Left ventricle myocardium inferior (tissue), 1 donor: Measurements from ENCODE around the gene SLC25A18. TPM values are rescaled to one million over a fixed set of nuclear protein-coding genes. Genes with fewer than 3 reads are reported as not detected.

ENCODE experiments used
- DNase-seq: peaks from one replicate; pipeline ENCODE4 v3.0.0-alpha.2; 2020
- H3K27ac ChIP-seq: fragments of 200-600 bp; replicated peaks from 2 replicates; pipeline ENCODE4 v1.8.0; 2021
- H3K27me3 ChIP-seq: fragments of 200-600 bp; 2 replicates; pipeline ENCODE4 v1.8.0; 2021; ENCODE audit warnings: low read depth
- H3K36me3 ChIP-seq: fragments of 200-600 bp; 2 replicates; pipeline ENCODE4 v1.8.0; 2021
- H3K4me1 ChIP-seq: fragments of 200-600 bp; 2 replicates; pipeline ENCODE4 v1.8.0; 2021
- H3K4me3 ChIP-seq: fragments of 200-600 bp; 2 replicates; pipeline ENCODE4 v1.8.0; 2021; ENCODE audit warnings: mild to moderate bottlenecking, moderate library complexity
- H3K9me3 ChIP-seq: fragments of 200-600 bp; replicated peaks from 2 replicates; pipeline ENCODE4 v1.8.0; 2021
- intact Hi-C: fragments of 100-400 bp; cut with micrococcal nuclease; formaldehyde crosslinking; loops from one replicate; pipeline ENCODE4 v1.11.0; 2022
- total RNA-seq: library from RNA; stranded (reverse); fragmentation: NEBNext Ultra II Directional; extraction: Animal tissue kit (Norgen Biotek cat#: 25700); gene quantifications from one replicate; pipeline ENCODE4 v1.2.1, GENCODE V29; 2021
- TF ChIP-seq, protein P1 (sequence below): fragments of 200-600 bp; IDR thresholded peaks from 2 replicates; pipeline ENCODE4 v1.8.0; 2021; ENCODE audit warnings: antibody characterized with exemption, mild to moderate bottlenecking, borderline replicate concordance
- donor health status: DM: no; HTN: yes; CAD: no; lungs with severe emphysema.

Gene SLC25A18
- total RNA-seq, 1 donor from 2014 or later, result 2.7 TPM

DNA sequence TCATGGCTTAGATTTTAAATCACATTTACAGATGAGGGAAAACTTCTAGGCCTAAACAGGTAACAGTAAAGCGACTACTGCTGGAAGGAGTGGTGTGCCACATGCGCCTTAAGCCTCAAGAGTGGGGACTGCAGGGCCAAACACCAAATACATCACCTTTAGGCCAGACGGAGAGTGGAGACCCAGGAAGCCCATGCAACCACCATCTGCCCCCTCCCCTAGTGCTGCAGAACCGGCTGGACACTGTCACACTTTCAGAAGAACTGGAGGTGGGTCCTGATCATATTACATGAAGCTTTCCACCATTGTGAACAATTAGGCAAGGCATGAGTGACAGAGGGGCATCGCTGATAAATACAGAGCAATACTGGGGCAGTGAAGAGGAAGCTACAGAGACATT is 28.9 kb downstream of the SLC25A18 start:
- DNase-seq, result no peak
- H3K36me3 ChIP-seq, result peaks cover 82% of the 10 kb centered on the region
- intact Hi-C loops, result no loop called here
- H3K27me3 ChIP-seq, result no peaks in the 10 kb centered on the region
- TF ChIP-seq, protein P1, sequence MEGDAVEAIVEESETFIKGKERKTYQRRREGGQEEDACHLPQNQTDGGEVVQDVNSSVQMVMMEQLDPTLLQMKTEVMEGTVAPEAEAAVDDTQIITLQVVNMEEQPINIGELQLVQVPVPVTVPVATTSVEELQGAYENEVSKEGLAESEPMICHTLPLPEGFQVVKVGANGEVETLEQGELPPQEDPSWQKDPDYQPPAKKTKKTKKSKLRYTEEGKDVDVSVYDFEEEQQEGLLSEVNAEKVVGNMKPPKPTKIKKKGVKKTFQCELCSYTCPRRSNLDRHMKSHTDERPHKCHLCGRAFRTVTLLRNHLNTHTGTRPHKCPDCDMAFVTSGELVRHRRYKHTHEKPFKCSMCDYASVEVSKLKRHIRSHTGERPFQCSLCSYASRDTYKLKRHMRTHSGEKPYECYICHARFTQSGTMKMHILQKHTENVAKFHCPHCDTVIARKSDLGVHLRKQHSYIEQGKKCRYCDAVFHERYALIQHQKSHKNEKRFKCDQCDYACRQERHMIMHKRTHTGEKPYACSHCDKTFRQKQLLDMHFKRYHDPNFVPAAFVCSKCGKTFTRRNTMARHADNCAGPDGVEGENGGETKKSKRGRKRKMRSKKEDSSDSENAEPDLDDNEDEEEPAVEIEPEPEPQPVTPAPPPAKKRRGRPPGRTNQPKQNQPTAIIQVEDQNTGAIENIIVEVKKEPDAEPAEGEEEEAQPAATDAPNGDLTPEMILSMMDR, result no peak
- no peak overlapping the region for H3K27ac ChIP-seq
- no peaks in the 10 kb centered on the region for H3K9me3 ChIP-seq
- peaks cover 3% of the 10 kb centered on the region for H3K4me1 ChIP-seq
- no peak overlapping the region for H3K4me3 ChIP-seq

DNA sequence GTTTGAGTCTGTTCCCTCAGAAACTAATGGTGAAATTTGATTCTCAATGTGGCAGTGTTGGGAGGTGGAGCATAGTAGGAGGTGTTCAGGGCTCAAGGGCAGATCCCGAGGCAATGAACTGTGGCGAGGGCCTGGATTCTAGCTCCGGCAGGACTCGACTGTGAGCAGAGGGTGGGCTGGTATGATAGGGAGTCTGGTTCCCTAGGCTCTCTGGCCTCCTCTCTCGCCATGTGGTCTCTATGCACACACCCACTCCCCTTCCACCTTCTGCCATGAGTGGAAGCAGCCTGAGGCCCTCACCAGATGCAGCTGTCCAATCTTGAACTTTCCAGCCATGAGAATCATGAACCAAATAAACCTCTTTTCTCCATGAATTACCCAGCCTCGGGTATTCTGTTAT is 32.9 kb downstream of the SLC25A18 start:
- DNase-seq, result no peak
- intact Hi-C loops, result no loop called here
- Histone ChIP-seq H3K36me3 (peaks cover 97% of the 10 kb centered on the region), H3K27ac (no peak overlapping the region), H3K9me3 (no peaks in the 10 kb centered on the region), H3K27me3 (no peaks in the 10 kb centered on the region), H3K4me3 (no peak overlapping the region), H3K4me1 (peaks cover 3% of the 10 kb centered on the region)
- TF ChIP-seq, protein P1, result no peak

DNA sequence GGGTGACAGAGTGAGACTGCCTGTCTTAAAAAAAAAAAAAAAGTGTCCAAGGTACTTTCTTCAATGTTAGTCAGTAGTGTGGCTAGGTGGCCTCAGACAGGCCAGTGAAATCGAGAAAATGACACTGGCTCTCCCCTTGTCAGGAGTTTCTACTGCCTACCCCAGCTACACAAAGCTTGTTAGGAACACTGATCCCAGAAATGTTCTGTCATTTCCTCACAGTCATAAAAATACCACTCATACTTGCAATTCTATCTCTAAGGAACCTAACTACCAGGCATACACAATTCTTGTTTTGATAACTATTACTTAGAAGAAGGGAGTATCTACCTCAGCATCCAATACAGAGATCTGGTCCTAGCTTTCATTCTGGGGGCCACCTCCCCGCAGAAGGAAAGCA is 33.9 kb downstream of the SLC25A18 start:
- no peak overlapping the region for H3K27ac ChIP-seq
- H3K9me3 ChIP-seq, result no peaks in the 10 kb centered on the region
- TF ChIP-seq, protein P1, result no peak
- H3K27me3 ChIP-seq, result no peaks in the 10 kb centered on the region
- peaks cover 88% of the 10 kb centered on the region for H3K36me3 ChIP-seq
- no peak for DNase-seq
- H3K4me1 ChIP-seq, result peaks cover 3% of the 10 kb centered on the region
- no peak overlapping the region for H3K4me3 ChIP-seq
- intact Hi-C loops, result no loop called here

DNA sequence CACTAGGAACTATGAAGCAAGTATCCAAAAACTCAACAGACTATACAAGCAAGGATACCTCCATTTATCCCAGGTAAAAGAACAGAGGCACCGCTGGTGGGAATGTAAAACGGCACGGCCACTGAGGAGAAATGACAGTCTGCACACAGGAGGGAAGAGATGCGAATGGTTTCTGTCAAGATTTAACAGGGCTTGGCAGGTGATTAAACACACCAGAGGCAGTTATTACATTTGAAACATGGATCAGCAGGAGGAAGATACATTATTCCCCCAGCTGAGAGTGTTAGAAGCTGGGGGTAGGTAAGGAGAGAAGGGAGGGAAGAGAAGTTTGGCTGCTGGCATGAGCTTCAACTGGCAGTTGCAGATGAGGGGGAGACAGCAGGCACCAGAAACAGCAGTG is 35.0 kb downstream of the SLC25A18 start:
- Histone ChIP-seq H3K4me1 (peaks cover 1% of the 10 kb centered on the region), H3K36me3 (peaks cover 84% of the 10 kb centered on the region), H3K9me3 (no peaks in the 10 kb centered on the region), H3K27me3 (no peaks in the 10 kb centered on the region), H3K27ac (no peak overlapping the region), H3K4me3 (no peak overlapping the region)
- TF ChIP-seq, protein P1, result no peak
- no peak for DNase-seq
- intact Hi-C loops, result no loop called here

DNA sequence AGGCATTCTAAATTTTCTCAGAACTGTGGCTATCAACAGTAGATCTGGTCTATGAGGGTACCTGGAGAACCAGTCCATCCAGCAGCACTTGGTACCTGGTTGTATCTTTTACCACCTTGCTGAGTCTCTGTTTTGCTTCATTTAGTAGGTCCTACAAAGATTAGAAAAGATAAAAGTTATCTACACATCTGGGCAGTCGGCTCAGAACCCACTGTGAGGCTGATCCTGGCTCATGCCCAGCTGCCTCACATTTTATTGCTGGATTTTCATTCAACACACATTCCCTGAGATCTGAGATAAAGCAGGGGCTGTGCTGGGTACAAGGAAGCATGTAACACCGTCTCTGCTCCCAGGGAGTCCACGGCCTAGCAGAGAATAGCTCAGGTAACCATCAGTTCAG is 37.7 kb downstream of the SLC25A18 start:
- H3K9me3 ChIP-seq, result no peaks in the 10 kb centered on the region
- peaks cover 57% of the 10 kb centered on the region for H3K36me3 ChIP-seq
- H3K27me3 ChIP-seq, result no peaks in the 10 kb centered on the region
- peaks cover 5% of the 10 kb centered on the region for H3K4me1 ChIP-seq
- no peak for DNase-seq
- no peak overlapping the region for H3K27ac ChIP-seq
- TF ChIP-seq, protein P1, result no peak
- no peak overlapping the region for H3K4me3 ChIP-seq
- intact Hi-C loops, result no loop called here

DNA sequence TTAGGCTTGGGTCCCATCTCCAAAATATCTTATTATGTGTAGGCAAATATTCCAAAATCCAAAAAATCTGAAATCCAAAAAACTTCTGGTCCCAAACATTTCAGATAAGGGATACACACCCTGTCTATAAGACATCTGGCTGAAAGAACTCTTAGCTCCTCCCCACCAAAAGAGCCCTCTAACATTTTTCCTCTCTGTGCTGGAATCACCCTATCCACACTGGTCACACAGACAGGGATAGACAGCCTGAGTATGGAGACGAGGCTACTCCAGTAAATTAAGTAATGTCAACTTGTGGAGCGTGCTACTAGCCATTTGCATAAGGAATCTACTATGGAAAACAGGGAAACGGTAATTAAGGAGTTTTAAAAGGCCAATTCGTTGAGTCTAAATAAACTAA is 40.4 kb downstream of the SLC25A18 start:
- Histone ChIP-seq H3K36me3 (peaks cover 42% of the 10 kb centered on the region), H3K4me3 (no peak overlapping the region), H3K27me3 (no peaks in the 10 kb centered on the region), H3K4me1 (peaks cover 29% of the 10 kb centered on the region), H3K27ac (no peak overlapping the region), H3K9me3 (no peaks in the 10 kb centered on the region)
- DNase-seq, result no peak
- intact Hi-C loops, result no loop called here
- TF ChIP-seq, protein P1, result no peak
